WI38 (cell line): ENCODE measurements around the gene KLHL9.

ENCODE experiments used
- H3K4me3 ChIP-seq: 2 replicates; pipeline ENCODE4 v1.5.1; 2011; ENCODE audit warnings: low read depth, mild to moderate bottlenecking, control low read depth, low read length
- TF ChIP-seq, protein P1 (sequence below): IDR thresholded peaks from 2 replicates; pipeline ENCODE4 v1.5.1; 2012; ENCODE audit warnings: low read depth, mild to moderate bottlenecking, control low read depth, low read length

The KLHL9 gene

DNA sequence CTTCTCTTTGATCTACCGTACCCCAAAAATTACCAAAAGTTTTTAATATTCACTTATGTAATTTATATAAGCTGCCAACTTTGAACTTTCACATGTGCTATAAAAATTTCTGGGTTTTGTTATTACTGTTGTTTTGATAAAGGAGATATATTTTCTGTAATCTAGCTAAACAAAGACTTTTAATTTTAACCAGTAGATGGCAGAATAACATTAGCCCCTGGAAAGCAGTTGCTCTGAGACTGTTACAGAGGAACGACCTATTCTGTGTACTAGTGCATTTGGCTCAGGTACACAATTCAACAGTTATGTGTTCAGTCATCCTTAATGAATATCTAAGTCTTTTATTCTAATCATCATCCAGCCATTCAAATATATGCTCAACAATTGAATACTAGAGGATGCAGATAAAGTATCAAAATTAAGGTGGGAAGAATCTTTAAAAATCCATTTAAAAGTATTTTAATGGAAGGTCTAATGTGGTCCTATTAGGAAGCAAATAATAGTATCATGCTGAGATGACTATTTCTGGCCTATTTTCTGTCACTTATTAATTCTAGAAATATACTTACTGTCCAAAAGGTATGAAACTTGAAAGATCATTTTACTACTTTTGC, 8.6 kb downstream of the KLHL9 start:
- no peak overlapping the region for H3K4me3 ChIP-seq
- TF ChIP-seq, protein P1, sequence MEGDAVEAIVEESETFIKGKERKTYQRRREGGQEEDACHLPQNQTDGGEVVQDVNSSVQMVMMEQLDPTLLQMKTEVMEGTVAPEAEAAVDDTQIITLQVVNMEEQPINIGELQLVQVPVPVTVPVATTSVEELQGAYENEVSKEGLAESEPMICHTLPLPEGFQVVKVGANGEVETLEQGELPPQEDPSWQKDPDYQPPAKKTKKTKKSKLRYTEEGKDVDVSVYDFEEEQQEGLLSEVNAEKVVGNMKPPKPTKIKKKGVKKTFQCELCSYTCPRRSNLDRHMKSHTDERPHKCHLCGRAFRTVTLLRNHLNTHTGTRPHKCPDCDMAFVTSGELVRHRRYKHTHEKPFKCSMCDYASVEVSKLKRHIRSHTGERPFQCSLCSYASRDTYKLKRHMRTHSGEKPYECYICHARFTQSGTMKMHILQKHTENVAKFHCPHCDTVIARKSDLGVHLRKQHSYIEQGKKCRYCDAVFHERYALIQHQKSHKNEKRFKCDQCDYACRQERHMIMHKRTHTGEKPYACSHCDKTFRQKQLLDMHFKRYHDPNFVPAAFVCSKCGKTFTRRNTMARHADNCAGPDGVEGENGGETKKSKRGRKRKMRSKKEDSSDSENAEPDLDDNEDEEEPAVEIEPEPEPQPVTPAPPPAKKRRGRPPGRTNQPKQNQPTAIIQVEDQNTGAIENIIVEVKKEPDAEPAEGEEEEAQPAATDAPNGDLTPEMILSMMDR = peak; percentile 27; the same call in 1 of the 2 replicates

DNA sequence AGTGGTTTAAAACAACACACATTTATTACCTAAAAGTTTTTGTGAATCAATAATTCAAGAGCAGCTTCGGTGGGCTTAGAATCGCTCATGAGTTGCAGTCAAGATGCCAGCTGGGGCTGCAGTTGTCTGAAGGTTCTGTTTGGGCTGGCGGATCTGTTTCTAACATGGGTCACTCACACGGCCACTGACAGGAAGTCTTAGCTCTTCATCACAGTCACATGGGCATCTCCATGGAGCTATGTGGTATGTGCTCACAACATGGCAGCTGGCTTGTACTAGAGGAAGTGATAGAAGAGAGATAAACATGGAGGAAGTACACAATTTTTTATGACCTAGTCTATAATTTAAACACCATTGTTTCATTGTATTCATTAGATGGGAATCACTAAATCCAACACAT, 11.2 kb downstream of the KLHL9 start:
- H3K4me3 ChIP-seq = no peak overlapping the region
- TF ChIP-seq, protein P1 = no peak

DNA sequence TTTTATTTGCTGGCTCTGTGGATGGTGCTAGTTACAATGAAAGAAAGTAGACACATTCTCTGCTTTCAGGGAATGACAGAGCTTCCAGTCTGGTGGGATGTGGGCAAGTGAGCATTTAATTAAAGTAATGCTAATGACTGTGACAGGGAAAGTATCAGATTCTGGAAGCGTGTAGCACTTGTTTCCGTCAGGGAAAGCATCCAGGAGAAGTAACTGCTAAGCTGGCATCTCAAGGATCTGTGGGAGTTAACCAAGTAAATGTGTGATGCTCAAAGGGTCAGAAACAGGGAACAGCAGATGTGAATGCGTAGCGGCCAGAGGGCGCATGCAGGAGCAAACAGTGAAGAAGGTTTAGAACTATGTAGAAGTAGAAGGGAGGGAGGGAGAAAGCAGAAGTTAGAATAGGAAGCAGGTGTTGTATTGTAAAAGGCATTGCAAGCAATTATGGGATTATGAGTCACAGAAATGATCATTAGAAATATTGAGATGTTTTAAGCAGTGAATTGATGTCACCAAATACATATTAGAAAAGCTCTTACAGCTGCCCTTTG, 12.2 kb downstream of the KLHL9 start:
- H3K4me3 ChIP-seq = no peak overlapping the region
- TF ChIP-seq, protein P1 = no peak

DNA sequence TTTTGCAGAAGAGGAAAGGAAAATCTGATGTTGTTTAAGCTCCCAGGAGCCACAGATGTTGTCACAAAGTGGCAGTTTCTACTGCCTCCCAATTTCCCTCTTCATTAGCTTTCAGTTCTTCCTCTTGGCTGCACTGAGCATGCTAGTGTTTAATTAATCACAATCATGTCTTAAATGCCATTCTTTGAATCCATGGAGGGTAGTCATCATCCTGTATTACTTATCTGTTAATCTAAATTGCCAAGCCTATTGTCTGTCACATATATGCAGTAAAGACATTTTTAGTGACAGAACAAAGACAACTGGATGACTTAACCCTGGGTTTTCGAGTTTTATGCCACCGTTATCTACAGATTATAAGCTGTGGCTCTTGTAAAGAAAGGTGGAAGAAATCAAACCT, 14.7 kb downstream of the KLHL9 start:
- no peak overlapping the region for H3K4me3 ChIP-seq
- TF ChIP-seq, protein P1 = no peak

DNA sequence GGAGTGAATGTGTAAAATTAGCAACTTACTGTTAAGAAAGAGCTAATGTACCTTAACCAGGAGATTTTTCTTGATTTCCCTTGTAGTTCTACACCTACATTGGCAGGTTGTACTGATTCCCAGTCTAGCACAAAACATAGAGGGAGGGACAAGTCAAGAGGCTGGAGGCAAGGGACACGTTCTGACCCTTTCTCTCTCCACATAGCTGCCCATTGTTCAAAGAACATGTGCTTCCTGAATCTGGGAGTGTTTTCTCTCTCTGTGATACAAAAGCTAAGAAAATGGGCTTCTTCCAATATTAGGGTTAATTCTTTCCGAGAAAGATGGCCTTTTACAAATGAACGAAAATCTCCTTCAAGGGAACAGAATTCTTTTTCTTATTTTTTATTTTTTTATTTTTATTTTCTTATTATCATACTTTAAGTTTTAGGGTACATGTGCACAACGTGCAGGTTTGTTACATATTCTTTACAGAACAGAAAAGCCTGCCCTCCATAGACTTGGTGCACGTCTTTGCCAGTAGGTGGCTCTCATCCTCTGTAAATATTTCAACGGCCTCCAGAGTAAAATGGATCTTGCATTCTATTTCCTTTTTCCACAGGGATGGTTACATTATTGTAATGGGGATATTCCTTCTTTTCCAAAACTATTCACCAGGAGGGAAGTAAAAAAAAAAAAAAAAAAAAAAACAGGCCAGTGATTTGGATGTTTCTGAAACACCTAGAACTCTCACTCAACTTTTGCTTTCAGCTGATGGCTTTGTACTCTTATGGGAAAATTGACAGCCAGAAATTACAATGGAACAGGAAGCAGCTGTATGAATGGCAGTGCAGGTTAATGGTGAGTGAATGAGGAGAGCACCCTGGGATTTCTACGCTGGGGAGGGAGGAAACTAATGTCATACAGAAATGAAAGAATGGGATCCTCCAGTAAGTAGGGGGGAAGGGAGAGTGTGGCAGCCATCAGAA, 17.0 kb downstream of the KLHL9 start:
- H3K4me3 ChIP-seq = no peak overlapping the region
- TF ChIP-seq, protein P1 = peak; percentile 54

DNA sequence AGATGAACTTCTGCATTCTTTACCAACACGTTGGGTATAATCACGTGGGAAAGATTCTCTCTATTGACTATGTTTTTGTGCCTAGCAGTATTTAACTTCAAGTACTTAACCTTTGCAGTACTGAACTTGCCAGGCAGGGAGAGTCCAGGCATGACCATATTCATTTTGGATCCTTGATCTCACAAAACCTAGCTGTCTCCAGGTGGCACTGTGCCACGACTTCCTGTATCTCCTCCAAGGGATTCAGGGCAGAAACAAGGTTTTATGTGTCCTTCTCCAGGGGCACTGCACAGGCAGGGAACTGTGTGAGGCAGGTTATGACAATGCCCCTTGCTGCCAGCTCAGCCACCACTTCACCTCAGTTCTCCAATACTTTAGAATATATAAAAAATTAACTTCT, 18.3 kb downstream of the KLHL9 start:
- H3K4me3 ChIP-seq = no peak overlapping the region
- TF ChIP-seq, protein P1 = no peak
